Hepatocyte (in vitro differentiated cells): ENCODE results near the gene RIOX2.

Experiments used
- CTCF ChIP-seq: fragments of 200-600 bp; sonication (generic); IDR thresholded peaks from 2 replicates; pipeline ENCODE4 v1.5.1; 2016; ENCODE audit warnings: antibody characterized with exemption, mild to moderate bottlenecking; ENCODE audit not compliant: poor library complexity
- EZH2 ChIP-seq: fragments of 200-600 bp; sonication (generic); IDR thresholded peaks from 2 replicates; pipeline ENCODE4 v1.6.1; 2016; ENCODE audit warnings: antibody characterized with exemption, mild to moderate bottlenecking, borderline replicate concordance

DNA sequence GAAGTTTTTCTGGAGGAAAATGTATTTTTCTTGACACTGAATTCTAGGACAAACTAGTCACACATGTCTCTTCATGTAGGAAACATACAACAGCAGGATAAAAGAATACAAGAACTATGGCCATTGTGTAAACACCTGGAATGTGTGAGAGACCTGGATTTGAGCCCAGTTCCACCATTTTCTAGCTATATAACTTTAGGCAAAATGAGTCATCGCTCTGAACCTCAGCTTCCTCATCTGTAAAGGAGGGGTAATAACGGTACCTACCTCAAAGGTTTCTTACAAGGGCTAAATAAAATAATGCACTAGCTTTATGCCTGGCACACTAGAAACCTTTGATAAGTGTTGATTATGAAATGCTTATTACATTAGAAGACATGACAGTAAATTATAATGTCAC lies 57.8 kb downstream of the RIOX2 start:
- no peak for TF ChIP-seq CTCF
- no peak for TF ChIP-seq EZH2
